GM13976 (cell line): ENCODE data around the gene SPRR2E.
"Not testable (repeated sequence)": the region's sequence is repeated elsewhere in the genome, so short reads cannot be mapped to it uniquely, and the experiment has no call there.

Experiments used
- DNase-seq: peaks from one replicate; pipeline ENCODE4 v3.0.0; 2012; ENCODE audit warnings: low spot score
- CTCF ChIP-seq: IDR thresholded peaks from 2 replicates; pipeline ENCODE4 v1.5.1; 2012; ENCODE audit warnings: borderline replicate concordance, mild to moderate bottlenecking; ENCODE audit not compliant: insufficient read depth; ENCODE audit errors: extremely low read depth, missing control alignments, control extremely low read depth
- in situ Hi-C: fragments of 300-500 bp; cut with MboI; formaldehyde crosslinking; loops from one replicate; pipeline ENCODE4 v1.12.0; 2022; ENCODE audit warnings: low sequenced_read_pairs, mixed read lengths, inconsistent platforms; ENCODE audit not compliant: unreplicated experiment

The SPRR2E gene

GRCh38 chr1:153071511-153071910 lies 22.8 kb downstream of the SPRR2E start, which contains the start of gene SPRR2B:
SPRR2B (minus strand) TSS chr1:153071611; CDS start chr1:153070839, 772 bp downstream.
- in situ Hi-C loops: no loop called here
- TF ChIP-seq CTCF: no peak
- DNase-seq: no peak

GRCh38 chr1:153070243-153070642 lies 24.1 kb downstream of the SPRR2E start:
- DNase-seq: no peak
- TF ChIP-seq CTCF: no peak
- in situ Hi-C loops: no loop called here

DNA sequence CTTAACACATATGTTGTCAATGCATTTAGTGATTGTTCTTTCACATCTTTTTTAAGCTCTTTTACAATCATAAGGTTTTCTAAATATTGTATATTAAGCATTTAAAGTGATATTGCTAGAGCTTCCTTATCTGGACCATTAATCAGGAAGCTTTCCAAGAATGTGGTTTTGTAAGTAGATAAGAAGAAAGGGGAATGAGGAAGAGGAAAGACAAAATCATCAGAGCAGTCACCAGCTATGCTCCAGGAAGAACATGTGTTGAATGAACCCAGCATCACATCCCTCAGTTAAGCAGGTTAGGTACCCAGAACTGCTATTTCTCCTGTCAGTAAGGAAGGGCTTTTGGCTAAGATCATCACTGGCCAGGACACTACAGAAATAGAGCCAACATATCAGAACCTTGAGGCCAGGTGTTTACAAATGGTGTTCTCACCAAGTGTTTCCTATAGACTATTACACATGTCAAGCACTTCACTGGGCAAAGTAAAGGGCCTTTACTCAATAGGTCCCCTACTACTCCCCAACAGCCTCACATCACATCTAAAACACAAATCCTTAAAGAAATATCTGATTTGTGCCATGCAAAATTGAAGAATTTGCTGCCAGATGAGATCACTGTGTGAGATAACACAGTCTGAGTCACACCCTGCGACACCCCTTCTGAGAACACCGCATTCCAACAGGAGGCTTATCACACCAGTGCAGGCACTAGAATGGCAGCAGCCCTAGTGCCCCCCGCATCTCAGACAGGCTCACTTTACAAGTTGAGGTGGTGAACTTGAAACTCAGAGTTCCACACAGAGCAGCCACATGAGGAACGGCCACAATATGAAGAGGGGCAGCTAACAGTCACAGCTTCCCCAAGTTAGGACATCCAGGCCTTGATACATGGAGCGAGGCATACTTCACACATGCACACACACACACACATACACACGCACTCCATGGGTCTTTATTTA lies 35.2 kb downstream of the SPRR2E start:
- no peak for DNase-seq
- no peak for TF ChIP-seq CTCF
- in situ Hi-C loops: no loop called here

DNA sequence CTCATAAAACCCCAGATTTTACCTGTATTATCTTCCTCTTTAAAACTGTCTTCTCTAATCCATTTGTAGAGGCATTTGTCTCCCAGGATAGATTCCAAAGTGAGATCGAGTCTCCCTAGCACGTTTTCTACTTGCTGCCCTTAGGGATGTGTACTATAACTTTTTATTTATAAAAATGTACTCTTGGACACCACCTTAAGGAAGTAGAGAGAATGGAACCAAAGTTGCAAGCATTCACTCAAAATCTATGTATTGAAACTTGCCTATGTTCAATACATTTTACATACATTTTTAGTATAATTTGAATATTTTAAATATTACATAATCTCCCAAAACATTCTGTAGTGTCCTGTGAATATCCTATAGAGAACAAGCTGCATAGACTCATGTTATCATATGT lies 36.2 kb downstream of the SPRR2E start:
- no peak for TF ChIP-seq CTCF
- no peak for DNase-seq
- in situ Hi-C loops: no loop called here

- TF ChIP-seq CTCF: no peak
- no peak for DNase-seq
- in situ Hi-C loops: no loop called here
These were observed 37.0 kb downstream of the SPRR2E start, which contains the start of gene SPRR2A for GRCh38 chr1:153057375-153057774. SPRR2A (minus strand) TSS chr1:153057512; CDS start chr1:153056735, 777 bp downstream.

- in situ Hi-C loops: not testable (repeated sequence)
These were observed 38.2 kb downstream of the SPRR2E start for GRCh38 chr1:153056111-153056510.

DNA sequence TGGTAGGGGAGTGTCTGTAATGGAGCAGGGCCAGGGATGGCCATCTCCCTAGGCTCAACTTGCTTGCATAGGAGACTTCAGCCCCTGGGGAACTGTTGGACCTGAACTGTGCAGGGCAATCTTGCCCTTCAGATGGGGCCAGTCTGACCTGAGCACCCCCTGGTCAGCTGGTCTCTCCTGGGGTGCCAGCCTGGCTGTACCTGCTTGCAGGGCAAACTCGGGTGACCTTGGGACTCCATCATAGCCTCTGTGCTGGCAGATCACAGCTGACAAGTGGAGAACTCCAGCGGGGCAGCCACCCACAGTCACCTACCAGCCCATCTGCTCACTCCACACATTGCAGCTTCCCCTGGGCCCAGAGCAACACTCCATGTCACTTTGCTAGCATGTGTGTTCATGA lies 45.1 kb downstream of the SPRR2E start:
- DNase-seq: no peak
- no peak for TF ChIP-seq CTCF
- in situ Hi-C loops: no loop called here

More at GRCh38 chr1:153056111-153056510, 38.2 kb downstream of the SPRR2E start:
- DNase-seq: not testable (repeated sequence)
